ENCODE measurements around the gene CRYZ. TPM values are rescaled to one million over a fixed set of nuclear protein-coding genes. Genes with fewer than 3 reads are reported as not detected.
"Not testable (repeated sequence)": the region's sequence is repeated elsewhere in the genome, so short reads cannot be mapped to it uniquely, and the experiment has no call there.

Gene CRYZ
- total RNA-seq, 2 donors from 2014 or later, result 15.9 to 23.5 TPM

- Mint-ChIP-seq H3K4me3 (no peak overlapping the region), H3K36me3 (peaks cover 44% of the 10 kb centered on the region), H3K27me3 (no peaks in the 10 kb centered on the region), H3K4me1 (ENCODE audit: low read depth in 2 of 2) (peaks cover 0 to 2% of the 10 kb centered on the region in 2 donors), H3K9me3 (peaks cover 3% of the 10 kb centered on the region), H3K27ac (no peak overlapping the region)
- no peak for DNase-seq (ENCODE audit: low spot score)
- ATAC-seq, result no peak
These were observed 16.1 kb upstream of the CRYZ start for GRCh38 chr1:74748960-74749359.

GRCh38 chr1:74745247-74745646 lies 12.4 kb upstream of the CRYZ start:
- H3K4me1 Mint-ChIP-seq (ENCODE audit: low read depth in 2 of 2); H3K4me3 Mint-ChIP-seq; H3K27me3 Mint-ChIP-seq; ATAC-seq; DNase-seq (ENCODE audit: low spot score); H3K9me3 Mint-ChIP-seq; H3K27ac Mint-ChIP-seq: not testable (repeated sequence)
- peaks cover 40% of the 10 kb centered on the region for H3K36me3 Mint-ChIP-seq

DNA sequence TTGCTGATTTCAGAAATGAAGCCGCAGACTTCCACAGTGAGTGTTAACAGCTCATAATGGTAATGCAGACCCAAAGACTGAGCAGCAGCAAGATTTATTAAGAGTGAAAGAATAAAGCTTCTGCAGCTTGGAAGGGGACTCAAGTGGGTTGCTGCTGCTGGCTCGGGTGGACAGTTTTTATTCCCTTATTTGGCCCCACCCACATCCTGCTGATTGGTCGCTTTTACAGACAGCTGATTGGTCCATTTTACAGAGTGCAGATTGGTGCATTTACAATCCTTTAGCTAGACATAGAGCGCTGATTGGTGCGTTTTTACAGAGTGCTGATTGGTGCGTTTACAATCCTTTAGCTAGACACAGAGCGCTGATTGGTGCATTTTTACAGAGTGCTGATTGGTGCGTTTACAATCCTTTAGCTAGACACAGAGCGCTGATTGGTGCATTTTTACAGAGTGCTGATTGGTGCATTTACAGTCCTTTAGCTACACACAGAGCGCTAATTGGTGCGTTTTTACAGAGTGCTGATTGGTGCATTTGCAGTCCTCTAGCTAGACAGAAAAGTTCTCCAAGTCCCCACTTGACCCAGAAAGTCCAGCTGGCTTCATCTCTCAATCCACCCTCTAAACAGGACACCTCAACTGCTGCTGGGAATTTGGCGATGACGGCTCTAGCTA lies 7.6 kb upstream of the CRYZ start:
- not testable (repeated sequence) for H3K27me3 Mint-ChIP-seq; ATAC-seq; H3K27ac Mint-ChIP-seq; H3K9me3 Mint-ChIP-seq; H3K4me3 Mint-ChIP-seq; H3K4me1 Mint-ChIP-seq (ENCODE audit: low read depth in 2 of 2); DNase-seq (ENCODE audit: low spot score)
- H3K36me3 Mint-ChIP-seq, result peaks cover 41% of the 10 kb centered on the region

GRCh38 chr1:74737333-74737732 lies 4.5 kb upstream of the CRYZ start:
- no peak for DNase-seq (ENCODE audit: low spot score)
- peaks cover 17 to 18% of the 10 kb centered on the region in 2 donors for H3K4me1 Mint-ChIP-seq (ENCODE audit: low read depth in 2 of 2)
- peaks cover 31% of the 10 kb centered on the region for H3K36me3 Mint-ChIP-seq
- no peak overlapping the region for H3K27ac Mint-ChIP-seq
- H3K27me3 Mint-ChIP-seq, result no peaks in the 10 kb centered on the region
- no peak for ATAC-seq
- peaks cover 4% of the 10 kb centered on the region for H3K9me3 Mint-ChIP-seq
- H3K4me3 Mint-ChIP-seq, result no peak overlapping the region

GRCh38 chr1:74733604-74734484 lies 994 bp upstream of the CRYZ start:
- DNase-seq (ENCODE audit: low spot score) (no peak), ATAC-seq (peak; percentile 74 to 79)
- no peaks in the 10 kb centered on the region for H3K27me3 Mint-ChIP-seq
- peaks cover 23 to 37% of the 10 kb centered on the region in 2 donors for H3K4me1 Mint-ChIP-seq (ENCODE audit: low read depth in 2 of 2)
- H3K27ac Mint-ChIP-seq, result peak overlapping the region; percentile 91 to 95
- peak overlapping the region; percentile 92 for H3K4me3 Mint-ChIP-seq
- no peaks in the 10 kb centered on the region for H3K9me3 Mint-ChIP-seq
- H3K36me3 Mint-ChIP-seq, result peaks cover 12% of the 10 kb centered on the region

- not testable (repeated sequence) for DNase-seq (ENCODE audit: low spot score); H3K27me3 Mint-ChIP-seq; H3K36me3 Mint-ChIP-seq; H3K9me3 Mint-ChIP-seq
- peaks cover 23 to 37% of the 10 kb centered on the region in 2 donors for H3K4me1 Mint-ChIP-seq (ENCODE audit: low read depth in 2 of 2)
- ATAC-seq, result peak; percentile 5 to 33
- H3K4me3 Mint-ChIP-seq, result peak overlapping the region; percentile 92
- peak overlapping the region; percentile 91 to 95 for H3K27ac Mint-ChIP-seq
These were observed 541 bp downstream of the CRYZ start for GRCh38 chr1:74732071-74732946.

GRCh38 chr1:74731399-74732052 lies 1.3 kb downstream of the CRYZ start:
- Mint-ChIP-seq H3K27me3 (no peaks in the 10 kb centered on the region), H3K9me3 (peaks cover 4% of the 10 kb centered on the region), H3K36me3 (peaks cover 13% of the 10 kb centered on the region), H3K4me1 (ENCODE audit: low read depth in 2 of 2) (peaks cover 26 to 37% of the 10 kb centered on the region in 2 donors), H3K4me3 (peak overlapping the region; percentile 71), H3K27ac (peak overlapping the region; percentile 61 to 83)
- no peak for ATAC-seq
- no peak for DNase-seq (ENCODE audit: low spot score)

DNA sequence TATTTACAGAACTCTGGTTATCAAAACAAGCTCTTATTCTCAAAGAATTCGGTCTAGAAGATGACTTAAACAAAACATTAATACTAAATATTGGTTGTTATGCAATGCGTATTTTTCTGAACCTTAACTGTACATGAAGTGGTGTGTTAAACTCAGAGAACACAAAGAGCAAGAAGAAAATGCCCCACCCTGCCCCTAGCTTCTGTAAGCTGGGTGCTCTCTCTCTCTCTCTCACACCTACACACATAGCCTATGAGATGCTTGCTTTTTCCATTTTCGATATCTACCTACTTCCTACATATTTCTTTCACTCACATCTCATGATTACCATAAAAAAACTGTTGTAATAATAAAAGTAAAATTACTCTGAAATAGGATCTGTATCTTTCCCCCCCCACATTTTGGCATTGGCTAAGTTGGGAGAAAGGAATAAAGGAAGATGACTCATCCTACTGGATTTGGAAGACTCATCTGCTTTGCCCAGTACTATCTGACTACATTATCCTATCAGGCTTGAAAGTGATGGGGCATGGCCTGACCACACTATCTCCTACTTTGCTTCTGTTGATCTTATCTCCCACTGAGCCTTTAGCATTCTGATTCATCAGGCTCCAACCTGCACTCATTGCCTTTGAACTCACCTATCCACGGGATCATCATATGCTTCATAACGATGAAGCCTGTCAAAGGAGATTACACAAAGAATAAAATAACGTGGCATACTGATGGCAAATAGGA lies 2.9 kb downstream of the CRYZ start:
- ATAC-seq (no peak), DNase-seq (ENCODE audit: low spot score) (no peak)
- peaks cover 22 to 31% of the 10 kb centered on the region in 2 donors for H3K4me1 Mint-ChIP-seq (ENCODE audit: low read depth in 2 of 2)
- no peak overlapping the region for H3K27ac Mint-ChIP-seq
- no peaks in the 10 kb centered on the region for H3K27me3 Mint-ChIP-seq
- no peak overlapping the region for H3K4me3 Mint-ChIP-seq
- peaks cover 4% of the 10 kb centered on the region for H3K9me3 Mint-ChIP-seq
- peaks cover 17% of the 10 kb centered on the region for H3K36me3 Mint-ChIP-seq

- Mint-ChIP-seq H3K4me1 (ENCODE audit: low read depth in 2 of 2) (peaks cover 15 to 19% of the 10 kb centered on the region in 2 donors), H3K27me3 (no peaks in the 10 kb centered on the region), H3K36me3 (peaks cover 22% of the 10 kb centered on the region), H3K4me3 (no peak overlapping the region), H3K27ac (no peak overlapping the region), H3K9me3 (peaks cover 4% of the 10 kb centered on the region)
- DNase-seq (ENCODE audit: low spot score) (no peak), ATAC-seq (no peak)
These were observed 4.1 kb downstream of the CRYZ start for GRCh38 chr1:74728736-74729135.

GRCh38 chr1:74726063-74726462 lies 6.8 kb downstream of the CRYZ start:
- no peak overlapping the region for H3K4me3 Mint-ChIP-seq
- H3K27ac Mint-ChIP-seq, result no peak overlapping the region
- ATAC-seq (no peak), DNase-seq (ENCODE audit: low spot score) (no peak)
- H3K36me3 Mint-ChIP-seq, result peaks cover 34% of the 10 kb centered on the region
- H3K9me3 Mint-ChIP-seq, result peaks cover 4% of the 10 kb centered on the region
- H3K4me1 Mint-ChIP-seq (ENCODE audit: low read depth in 2 of 2), result peaks cover 6 to 14% of the 10 kb centered on the region in 2 donors
- no peaks in the 10 kb centered on the region for H3K27me3 Mint-ChIP-seq

- H3K36me3 Mint-ChIP-seq, result peaks cover 23% of the 10 kb centered on the region
- ATAC-seq (no peak), DNase-seq (ENCODE audit: low spot score) (no peak)
- H3K4me1 Mint-ChIP-seq (ENCODE audit: low read depth in 2 of 2), result peaks cover 0 to 8% of the 10 kb centered on the region in 2 donors
- H3K27me3 Mint-ChIP-seq, result no peaks in the 10 kb centered on the region
- H3K27ac Mint-ChIP-seq, result no peak overlapping the region
- no peaks in the 10 kb centered on the region for H3K9me3 Mint-ChIP-seq
- no peak overlapping the region for H3K4me3 Mint-ChIP-seq
These were observed 15.2 kb downstream of the CRYZ start for GRCh38 chr1:74717626-74718025.

DNA sequence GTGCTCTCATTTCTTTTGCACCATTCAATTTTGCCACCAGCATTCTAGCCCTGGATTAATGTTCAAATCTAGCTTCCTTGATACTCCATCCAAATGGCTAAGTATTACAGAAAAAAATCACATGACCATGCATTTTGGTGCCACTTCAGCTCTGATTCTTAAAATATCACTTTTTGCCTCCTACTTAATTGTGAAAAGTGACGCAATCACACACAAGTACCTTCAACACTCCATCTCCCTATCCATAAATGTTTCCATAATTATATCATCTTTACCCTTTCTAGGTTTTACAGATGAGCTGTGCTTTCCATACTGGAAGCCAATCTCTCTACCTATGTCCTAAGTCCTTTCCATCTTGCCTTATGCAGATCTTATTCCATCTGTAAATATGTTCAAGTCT lies 16.0 kb downstream of the CRYZ start:
- H3K4me3 Mint-ChIP-seq, result no peak overlapping the region
- H3K27me3 Mint-ChIP-seq, result no peaks in the 10 kb centered on the region
- DNase-seq (ENCODE audit: low spot score), result no peak
- ATAC-seq, result no peak
- peaks cover 18% of the 10 kb centered on the region for H3K36me3 Mint-ChIP-seq
- no peak overlapping the region for H3K27ac Mint-ChIP-seq
- H3K4me1 Mint-ChIP-seq (ENCODE audit: low read depth in 2 of 2), result peaks cover 0 to 8% of the 10 kb centered on the region in 2 donors
- no peaks in the 10 kb centered on the region for H3K9me3 Mint-ChIP-seq

All from natural killer cell treated with Interleukin-12 subunit alpha and Interleukin-12 subunit beta and Interleukin-15 and Interleukin-18, amount 100 ng/mL, for 72 hours (primary cell).